Measurements from ENCODE around the gene CAPN8.
A peak's percentile ranks its signal among the peaks of the same experiment; 100 is the strongest.

Gene CAPN8

DNA sequence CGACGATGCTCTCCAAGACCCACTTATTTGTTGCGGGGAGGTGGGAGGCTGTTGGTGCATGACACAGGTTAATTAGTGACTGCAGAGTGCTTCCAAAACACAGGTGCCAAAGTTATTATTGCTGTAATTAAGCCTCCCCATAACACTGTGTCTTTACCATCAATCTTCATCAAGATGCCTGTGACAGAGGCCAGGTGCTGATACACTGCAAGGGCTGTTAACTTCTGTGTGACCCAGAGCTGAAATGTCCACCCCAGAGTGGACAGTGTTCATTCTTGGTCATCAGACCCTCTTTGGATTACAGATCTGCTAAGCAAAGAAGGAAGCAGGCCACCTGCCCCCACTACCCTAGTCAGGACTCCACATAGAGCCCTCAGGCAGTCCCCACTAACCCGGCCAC is 55.5 kb downstream of the CAPN8 start:
- DNase-seq = no peak

DNA sequence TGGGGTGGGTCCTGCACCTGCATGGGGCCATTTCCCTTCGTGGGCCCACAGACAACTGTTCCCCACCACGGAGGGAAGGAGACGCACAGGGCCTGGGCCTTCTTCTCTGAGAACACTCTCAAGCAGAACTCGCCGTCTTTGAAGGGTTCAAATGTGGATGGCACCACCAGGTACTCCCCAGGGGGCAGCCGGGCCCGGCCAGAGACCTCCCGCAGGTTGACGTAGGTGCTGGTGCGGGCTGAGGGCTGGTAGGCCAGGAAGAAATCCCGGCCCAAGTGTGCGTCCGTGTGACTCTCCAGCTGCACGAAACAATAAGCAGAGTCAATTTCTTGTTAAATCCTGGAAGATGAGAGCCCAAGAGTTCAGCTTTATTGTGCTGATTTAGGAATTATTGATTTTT is 56.4 kb downstream of the CAPN8 start:
- no peak for DNase-seq

DNA sequence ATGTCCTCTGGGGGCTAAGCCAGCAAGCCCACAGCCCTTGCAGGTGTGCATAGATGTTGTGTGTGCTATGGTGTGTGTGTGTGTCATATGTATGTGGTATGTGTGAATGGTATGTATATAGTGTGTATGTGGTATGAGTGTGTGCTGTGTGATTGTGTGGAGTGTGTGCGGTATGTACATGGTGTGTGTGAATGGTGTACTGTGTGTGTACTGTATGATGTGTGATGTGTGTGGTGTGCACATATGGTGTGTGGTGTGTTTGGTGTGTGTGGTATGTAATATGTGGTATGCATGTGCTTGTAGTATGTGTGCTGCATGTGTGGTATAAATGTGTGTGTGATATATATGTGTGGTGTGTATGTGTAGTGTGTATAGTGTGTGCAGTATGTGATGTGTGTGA is 107.0 kb downstream of the CAPN8 start:
- no peak for DNase-seq

DNA sequence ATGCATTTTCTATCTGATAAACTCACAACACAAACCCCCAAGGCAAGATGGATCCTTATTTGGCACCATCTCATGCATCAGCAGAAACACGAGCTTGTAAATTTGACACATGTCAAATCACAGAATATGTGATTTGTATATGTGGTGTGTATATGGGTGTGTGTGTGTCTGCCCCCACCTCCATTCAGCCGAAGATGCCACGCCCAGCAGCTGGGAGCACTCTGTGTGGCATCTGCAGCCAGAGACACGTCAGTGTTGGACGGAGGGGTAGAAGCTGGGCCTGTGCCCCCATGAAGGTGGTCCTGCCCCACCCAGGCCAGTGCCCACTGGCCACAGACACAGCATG is 108.4 kb downstream of the CAPN8 start:
- DNase-seq = no peak

DNA sequence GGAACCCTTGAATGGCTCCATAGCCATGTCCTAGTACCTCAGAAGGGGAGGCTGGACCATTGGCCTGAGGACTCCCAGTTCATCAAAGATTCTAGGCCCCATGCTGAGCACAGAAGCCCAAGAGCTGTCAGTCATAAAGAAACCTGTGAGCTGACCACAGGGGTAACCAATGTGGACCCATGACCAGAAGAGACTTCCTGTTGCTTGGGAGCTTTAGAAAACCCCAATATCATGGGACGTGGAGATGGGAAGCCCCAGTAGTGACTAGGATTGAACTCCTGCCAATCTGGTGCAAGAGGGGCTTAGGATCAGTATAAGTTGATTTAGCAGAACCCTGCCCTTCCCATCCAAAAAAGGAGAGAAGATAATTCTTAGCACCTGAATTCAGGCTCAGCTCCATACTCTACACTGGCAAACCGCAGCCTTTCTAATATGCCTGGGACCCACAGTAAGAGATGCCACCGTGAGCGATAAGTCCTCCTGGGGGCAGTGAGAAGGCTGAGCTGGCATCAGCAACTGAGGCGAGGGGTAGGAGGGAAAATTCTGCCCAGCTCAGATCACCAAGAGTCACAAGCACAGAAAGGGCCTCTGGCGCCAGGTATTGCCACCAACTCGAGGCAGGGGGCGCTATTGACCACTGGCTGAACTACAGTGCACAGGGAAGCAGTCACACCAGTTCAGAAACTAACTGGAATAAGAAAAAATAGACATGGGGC is 108.9 kb downstream of the CAPN8 start:
- peak in 1 of 2 donors; percentile 19 for DNase-seq

DNA sequence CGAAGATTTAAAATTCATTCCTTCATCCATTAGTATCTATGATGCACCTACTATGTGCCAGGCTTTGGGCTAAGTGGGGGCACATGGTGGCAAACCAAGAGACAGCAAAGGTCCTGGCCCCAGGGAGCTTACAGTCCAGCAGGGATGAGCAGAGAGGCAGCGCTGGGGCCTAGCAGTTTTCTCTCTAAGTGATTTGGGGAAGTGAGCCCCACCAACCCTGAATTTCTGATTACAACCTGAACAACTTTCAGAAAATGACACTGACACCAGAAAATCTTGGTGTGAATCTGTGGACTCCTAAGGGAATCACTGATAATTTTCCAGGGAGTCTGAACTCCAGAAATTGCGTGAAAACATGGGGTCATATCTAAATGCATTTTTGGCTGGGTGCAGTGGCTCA is 111.5 kb downstream of the CAPN8 start:
- DNase-seq = no peak

DNA sequence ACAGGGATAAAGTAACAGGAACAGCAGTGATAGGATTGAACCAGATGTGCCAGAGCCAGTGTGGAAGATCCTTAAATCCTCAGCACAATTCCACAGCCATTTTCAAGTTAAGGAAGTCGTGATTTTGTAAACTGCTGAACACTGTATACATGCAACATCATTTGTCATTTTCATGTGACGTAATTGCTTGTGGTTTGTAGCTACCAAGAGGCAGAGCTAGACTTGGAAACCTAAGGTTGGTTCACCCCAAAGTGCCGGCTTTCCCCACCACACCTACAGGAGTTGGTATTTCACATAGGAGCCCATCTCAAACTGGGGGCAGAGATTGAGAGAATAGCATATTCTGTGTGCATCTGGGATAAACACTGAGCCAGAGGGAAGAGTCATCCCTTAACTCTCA is 113.9 kb downstream of the CAPN8 start:
- no peak for DNase-seq

DNA sequence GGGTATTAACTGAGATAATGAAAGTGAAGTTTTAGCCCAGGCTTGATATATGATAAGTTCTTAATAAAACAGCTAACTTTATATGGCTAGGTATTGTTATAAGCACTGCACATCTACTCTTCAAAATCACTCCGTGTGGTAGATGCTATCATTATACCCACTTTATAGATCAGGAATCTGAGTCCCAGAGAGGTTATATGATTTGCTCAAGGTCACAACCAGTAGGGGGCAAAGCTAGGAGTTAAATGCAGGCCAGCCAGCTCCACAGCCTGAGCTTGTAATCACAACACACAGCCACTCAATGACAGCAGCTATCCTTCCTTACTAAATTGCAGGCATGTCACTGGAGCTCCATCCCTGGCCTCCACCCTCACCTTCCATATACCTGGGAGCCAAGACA is 115.8 kb downstream of the CAPN8 start:
- DNase-seq = no peak

DNA sequence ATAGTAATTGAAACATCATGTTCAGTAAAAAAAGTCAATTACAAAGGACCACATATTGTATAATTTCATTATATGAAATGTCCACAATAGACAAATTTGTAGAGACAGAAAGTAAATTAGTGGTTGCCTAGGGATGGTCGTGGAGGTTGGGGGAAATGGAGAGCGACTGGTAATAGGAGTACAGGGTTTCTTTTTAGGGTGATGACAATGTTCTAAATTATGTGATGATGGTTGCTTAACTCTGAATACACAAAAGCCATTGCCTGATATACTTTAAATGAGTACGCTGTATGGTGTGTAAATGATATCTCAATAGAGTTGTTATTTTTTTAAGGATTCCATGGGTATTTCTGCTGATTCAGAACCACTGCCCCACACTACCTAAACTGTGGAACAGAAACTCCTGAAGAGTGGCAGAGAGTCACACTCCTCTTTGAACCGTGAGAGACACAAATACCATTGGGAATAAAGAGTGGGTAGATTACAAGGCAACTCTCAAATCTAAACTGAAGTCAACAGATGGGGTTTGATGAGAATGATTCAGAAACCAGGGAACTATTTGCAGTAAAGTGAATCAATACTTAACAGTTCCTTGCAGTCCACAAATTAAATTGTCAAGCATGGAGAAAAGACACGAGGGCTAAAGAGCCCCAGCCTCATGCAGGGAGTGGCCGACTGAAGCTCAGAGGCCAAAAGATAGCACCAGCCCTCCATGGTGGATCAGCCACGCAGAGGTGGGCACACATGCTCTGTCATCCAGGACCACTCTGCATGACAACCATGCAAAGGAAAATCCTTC is 118.0 kb downstream of the CAPN8 start:
- no peak for DNase-seq

DNA sequence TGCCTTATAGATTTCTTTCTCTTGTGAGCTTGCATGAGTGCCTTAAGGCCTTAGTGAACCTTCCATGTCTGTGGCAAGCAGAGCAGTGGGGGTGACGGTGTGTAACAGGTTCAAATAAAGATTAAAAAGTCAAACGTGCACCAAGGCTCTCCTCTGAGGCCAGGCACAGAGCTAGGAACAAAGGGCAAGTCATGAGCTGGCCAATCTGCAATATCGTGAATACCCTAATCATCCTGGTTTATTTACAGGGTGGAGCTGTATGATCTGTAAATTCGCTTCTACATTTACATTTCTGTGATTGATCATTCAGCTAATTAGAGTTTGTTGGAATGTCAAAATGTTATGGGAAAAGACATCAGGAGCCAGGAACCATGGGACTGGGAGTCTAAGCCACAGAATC is 120.2 kb downstream of the CAPN8 start:
- DNase-seq = no peak

DNA sequence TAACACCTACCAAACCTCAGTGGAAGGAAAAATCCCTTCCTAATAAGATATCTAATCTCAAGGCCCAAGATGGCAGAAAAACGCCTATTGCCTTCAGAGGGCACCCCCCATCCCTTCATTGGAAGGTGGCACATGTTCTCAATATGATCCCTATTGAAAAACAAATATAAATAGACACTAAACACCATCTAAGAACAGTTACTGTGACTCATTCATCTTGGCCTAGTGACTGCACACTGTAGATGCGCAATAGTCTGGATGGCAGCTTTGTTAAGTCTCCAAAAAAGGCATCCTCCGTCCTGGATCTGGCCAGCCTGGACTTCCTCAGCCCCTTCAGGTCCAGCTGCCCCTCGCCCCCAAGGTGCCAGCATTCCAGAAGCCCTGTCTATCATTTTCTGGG is 121.9 kb downstream of the CAPN8 start:
- no peak for DNase-seq

DNA sequence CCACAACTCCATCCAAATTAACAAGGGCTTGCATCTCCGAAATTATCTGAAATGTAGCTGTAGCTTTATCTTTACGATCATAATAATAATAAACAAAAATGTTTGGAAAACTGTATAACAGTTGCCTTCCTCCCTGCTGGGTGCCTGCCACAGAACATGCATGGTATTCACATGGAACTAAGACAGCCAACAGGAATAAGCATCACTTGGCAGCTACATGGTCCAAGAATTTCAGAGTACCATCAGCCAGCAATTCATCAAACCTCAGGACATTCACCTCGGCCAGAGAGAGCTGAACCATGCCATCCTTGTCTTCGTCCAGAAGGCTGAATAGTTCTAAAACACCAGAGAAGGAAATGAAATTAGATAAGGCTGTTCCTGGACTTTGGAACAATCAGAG is 122.7 kb downstream of the CAPN8 start:
- DNase-seq = no peak

DNA sequence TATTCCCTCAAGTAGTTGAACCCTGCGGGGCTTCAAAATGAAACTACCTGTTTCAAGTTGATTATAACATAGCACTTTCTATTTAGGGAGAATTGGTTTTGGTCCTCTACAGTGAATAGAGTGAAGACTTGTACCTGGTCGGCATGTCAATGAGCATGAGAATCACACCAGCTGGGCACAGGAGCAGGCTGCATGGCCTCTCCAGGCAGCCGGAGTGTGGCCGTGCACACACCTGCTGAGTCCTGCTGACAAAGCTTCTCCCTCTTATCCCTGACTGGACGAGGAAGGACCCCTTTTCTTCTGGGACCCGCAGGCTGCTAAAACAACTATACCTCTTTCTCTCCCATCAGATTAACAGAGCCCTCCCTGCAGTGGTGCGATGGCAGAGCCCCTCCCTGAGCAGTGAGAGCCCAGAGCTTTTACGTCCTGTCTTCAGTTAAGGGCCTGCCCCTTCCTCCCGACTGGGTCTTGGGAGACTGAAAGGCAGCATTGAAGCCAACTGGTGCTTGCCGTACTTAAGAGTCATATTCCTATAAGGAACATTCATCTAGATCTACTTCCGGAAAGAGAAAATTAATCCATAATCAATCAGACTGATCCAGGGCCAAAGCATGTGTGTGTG is 124.9 kb downstream of the CAPN8 start:
- no peak for DNase-seq

DNA sequence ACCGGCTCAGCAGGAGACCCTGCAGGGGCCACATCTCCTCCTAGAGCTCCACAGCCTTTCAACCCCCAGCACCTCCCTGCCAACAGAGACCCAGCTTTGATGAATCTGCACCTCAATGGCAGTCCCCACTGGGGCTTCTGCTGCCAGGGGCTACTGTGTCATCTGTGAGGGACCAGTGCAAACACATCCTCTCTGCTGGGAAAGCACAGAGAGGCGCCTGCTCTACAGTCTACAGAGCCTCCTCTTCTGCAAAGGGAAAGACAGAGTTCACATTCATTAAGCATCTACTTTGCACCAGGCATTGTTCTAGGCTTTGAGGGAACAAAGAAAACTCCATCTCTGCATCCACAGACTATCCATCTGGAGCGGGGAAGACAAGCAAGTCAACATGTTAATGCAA is 125.8 kb downstream of the CAPN8 start:
- DNase-seq = no peak

DNA sequence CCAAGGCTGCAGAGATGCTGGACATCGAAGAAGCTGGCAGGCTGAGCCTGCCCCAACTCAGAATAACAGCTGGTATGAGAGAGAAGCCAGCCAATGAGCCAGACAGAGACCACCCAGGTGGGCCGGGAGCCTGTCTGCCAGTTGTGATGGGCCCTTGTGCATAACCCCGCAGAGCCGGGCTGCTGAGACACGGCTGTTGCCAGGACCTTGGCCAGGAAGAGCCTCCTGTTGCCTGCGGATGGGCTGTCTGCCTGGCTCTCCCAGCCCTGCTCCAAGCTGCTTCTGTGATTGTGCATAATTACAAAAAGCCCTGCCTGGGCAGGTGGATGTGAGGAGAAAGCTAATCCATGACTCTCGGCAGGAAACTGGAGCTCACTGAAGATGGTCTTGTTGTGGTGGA is 126.5 kb downstream of the CAPN8 start:
- DNase-seq = no peak

DNA sequence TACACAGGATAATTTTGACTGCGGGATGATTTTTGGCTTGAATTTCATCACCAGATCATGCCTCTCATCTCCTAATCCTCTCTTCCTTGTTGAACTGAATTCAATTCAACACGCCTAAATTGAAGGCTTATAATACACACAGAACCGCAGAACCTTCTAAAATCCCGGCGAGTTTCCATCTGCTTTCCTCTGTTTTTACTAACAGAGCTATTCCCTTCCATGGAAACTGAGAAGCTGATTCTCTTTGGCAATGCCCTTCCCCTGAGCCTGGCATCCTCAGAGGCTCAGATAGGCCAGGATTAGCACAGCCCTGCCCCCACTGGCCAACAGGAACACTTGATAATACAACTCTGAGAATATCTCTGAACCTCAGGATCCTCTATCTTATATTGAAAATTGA is 130.2 kb downstream of the CAPN8 start:
- no peak for DNase-seq

DNA sequence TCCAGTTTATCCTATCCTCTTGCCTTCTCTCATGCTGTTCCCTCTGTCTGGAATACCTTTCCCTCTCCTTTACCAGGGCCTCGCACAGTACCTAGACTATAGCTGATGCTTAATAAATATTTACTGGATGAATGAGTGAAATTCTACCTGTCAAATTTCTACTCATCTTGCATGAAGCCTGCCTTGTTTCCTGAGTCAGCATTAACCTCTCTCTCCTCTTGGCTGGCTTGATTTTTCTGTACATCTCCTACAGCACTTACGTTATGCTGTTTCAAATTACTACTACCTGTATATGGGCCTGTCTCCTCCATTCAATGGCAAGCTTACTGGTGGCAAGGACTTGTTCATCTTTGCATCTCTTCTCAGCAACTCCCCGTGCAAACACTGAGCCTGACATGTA is 130.8 kb downstream of the CAPN8 start:
- DNase-seq = no peak

DNA sequence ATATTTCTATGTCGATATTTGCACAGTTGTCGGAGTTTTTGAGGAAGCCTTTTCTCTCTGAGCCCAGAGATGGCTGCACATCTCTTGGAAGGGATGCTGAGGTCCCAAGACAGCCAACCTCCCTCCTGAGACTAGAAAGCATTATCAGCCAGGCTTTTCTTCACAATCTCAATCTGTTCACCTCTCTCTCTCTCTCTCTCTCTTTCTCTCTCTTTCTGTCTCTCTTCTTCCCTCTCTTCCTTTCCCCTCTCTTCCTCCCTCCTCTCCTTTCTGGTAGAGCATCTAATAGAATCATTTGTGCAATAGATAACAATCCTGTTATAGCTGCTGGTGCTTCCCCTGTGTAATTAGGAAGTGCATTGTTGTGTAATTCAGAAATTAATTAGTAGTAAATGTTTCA is 131.8 kb downstream of the CAPN8 start:
- no peak for DNase-seq

DNA sequence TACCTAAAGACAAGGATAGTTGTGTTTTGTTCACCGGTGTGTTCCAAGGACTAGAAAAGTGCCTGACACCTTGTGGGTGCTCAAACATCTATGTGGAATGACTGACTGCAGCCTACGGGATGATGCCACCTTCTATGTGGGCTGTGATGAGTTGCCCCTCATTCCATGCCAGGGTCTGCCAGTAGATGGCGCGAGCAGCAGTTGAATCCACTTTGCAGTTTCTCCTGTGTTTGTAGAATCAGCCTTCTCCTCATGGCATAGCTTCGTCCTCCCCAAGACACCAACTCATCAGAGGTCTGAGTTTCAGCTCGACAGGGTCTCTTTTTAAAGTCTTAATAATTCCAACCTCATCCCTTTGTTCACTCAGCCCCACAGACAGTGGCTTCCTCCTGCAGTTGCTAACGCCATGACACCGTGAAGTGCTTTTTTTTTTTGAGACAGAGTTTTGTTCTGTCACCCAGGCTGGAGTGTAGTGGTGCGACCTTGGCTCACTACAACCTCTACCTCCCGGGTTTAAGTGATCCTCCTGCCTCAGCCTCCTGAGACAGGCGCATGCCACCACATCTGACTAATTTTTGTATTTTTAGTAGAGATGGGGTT is 133.7 kb downstream of the CAPN8 start:
- peak; percentile 23 to 50 for DNase-seq

DNA sequence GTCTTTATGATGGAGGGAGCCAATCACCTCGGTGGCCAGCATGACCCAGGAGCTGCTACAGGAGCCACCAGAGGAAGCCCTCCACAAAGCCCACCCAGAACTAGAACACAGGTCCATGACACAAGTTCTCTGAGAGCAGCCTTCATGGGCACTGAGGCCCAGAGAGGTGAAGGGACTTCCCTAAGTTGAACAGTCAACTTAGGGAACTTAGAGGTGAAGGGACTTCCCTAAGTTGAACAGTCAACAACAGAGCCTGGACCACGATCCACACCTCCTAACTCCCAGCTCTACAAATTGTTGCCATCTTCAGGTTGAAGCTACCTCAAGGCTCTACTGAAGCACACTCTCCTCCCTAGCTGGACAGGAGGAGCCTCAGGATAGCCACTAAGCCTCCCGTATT is 139.5 kb downstream of the CAPN8 start:
- DNase-seq = no peak

DNA sequence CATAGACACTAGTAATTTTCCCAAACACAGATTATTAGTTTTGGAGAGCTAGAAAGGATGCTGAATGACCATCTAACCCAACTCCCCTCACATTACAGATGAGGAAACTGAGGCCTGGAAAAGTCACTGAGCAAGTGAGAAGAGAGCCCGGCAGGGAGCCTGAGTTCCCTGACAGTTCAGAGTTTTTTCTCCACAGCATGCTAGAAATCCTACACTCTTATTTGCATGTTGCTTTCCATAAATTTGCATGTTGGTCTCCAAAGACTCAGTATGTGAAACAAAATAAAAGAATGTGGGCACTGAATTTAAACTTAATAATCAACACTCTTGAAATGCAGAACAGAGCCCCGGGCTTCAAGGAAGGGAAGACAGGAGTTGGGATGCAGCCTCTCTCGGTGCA is 140.0 kb downstream of the CAPN8 start:
- no peak for DNase-seq

DNA sequence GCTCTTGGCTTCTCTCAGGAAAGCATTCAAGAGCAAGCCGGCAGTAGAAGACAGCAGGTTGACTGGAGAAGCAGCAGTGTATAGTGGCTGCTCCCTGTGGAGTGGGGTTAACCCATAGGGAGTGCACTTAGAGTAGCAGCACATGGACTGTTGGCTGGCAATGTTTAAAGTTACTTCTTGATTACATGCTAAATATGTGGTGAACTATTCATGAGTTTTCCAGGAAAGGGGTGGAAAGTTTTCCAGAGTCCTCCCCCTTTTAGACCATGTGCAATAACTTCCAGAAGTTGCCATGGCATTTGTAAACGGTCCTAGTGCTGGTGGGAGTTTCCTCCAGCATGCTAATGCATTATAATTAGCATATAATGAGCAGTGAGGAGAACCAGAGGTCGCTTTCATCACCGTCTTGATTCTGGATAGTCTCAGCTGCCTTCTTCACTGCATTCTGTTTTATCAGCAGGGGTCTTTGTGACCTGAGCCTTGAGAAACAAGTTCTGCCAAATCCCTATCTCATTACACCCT is 140.5 kb downstream of the CAPN8 start:
- DNase-seq = no peak

DNA sequence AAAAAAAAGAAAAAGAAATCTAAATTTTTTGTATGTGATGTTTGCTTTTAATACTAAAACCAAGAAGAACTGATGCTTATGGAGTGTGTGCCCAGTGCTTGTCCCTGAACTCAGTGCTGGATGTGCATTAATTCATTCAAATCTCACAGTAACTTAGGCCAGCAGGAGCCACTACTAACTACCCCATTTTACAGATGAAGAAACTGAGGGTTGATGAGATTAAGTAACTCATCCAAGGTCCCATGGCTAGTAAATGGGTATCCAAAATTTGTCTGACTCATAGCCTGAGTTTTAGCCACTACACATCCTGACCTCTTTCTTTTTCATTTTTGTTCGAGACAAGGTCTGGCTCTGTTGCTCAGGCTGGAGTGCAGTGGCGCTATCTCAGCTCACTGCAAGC is 144.4 kb downstream of the CAPN8 start:
- no peak for DNase-seq

DNA sequence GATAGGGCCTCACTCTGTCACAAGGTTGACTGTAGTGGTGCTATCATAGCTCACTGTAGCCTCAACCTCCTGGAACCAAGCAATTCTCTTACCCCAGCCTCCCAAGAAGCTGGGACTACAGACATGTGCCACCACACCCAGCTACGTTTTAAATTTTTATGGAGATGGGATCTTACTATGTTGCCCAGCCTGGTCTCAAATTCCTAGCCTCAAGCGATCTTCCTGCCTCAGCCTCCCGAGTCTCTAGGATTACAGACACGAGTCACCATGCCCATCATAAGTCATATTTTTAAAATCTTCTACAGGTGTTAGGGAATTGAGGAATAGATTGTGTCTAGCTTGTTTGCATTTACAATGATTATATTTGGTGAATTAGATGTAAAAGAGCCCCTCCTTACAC is 145.3 kb downstream of the CAPN8 start:
- no peak for DNase-seq
